Fibroblast of peridontal ligament (primary cell): ENCODE results near the gene HPSE2.

Source experiments
- DNase-seq: peaks from one replicate; pipeline ENCODE4 v3.0.0-alpha.2; 2010; ENCODE audit errors: extremely low read depth

HPSE2 gene

DNA sequence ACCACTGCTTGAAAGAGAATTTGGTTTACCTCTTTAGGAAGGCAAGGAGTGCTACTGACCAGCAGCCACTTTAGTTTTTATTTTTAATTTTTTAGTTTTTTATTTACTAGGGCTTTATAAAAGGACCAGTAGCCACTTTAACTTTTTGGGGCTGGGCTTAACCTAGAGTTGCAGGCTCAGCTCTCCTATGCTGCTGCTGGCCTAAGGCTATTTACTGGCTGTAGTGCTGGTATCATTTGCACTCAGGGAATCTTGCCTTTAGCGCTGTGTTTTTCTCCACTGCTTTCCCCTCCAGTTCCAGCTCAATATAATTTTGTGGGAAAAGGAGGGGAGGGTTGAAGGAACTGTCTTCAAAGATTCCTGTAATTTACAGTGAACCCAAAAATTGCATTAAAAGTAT lies 802.3 kb downstream of the HPSE2 start:
- DNase-seq = no peak

DNA sequence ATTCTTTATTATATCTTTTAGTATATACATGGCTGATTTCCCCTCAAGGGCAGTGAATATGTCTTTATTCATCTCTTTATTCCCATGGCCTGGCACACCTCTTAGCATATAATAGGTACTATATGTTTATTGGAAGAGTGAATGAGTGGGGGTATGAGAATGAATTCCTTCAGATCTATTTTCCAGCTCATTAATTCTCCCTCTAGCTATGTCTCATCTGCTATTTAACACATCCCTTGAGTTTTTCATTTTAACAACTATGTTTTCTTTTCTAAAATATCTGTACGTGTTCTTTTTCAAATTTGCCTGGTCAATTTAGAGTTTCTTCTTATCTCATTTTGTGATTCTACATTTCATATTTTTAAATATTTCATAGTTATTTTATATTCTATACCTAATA lies 803.3 kb downstream of the HPSE2 start:
- DNase-seq = no peak

GRCh38 chr10:98431016-98431415 lies 804.6 kb downstream of the HPSE2 start:
- no peak for DNase-seq

DNA sequence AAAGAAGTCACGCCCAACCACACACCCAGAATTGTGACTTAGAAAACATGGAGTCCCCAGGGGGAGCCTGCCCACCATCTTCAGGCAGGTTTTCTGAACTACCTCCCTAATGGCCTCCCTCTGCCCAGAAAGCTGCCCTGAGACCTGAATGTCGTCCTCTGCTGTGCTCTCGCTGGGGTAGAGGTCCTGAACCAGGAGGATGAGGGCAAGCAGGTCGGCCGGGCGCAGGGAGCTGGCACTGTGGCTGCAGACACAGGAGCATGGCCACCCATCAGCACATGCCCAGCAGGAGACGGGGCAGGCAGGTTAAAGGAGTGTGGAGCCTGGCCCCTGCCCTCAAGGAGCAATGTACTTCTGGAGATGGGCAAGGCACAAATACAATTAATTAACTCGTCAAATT lies 805.2 kb downstream of the HPSE2 start:
- DNase-seq = no peak

DNA sequence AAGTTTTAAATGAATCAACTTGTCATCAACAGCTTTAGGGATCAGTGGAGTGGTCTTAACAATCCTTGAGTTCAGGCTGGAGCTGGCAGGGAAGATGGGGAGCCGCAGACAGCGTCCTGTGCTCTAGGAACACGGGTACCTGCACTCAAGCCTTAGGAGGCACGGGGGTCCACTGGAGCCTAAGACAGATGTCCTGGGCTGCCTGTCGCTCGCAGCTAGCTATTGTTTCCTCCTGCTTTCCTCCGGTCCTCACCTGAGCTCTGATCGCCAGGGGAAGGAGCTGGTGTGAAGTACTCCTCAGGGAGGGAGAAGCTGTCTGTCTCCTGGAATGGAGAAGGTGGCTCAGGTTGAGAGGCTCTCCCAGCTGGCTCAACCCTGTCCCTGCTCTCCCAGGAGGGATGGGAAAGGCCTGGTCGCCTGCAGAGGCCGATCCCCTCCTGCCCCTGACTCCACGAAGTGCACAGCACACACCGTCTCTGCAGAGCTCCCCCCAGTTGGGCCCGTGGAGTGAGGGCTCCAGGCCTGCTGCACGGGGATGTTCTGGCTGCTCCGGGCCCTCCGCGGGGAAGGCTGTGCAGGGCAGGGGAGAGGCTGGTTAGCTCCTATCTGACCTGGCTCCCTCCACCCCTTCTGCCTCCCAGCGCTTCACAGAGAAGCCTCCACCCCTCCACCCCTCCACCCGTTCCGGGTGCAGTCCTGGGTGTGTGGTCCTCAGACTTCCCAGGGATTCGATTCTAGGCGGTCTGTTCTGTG lies 806.2 kb downstream of the HPSE2 start:
- DNase-seq = no peak

- no peak for DNase-seq
These were observed 808.6 kb downstream of the HPSE2 start for GRCh38 chr10:98427011-98427515.

- peak; percentile 22 for DNase-seq
These were observed 809.9 kb downstream of the HPSE2 start for GRCh38 chr10:98425511-98426352.

- no peak for DNase-seq
These were observed 811.1 kb downstream of the HPSE2 start for GRCh38 chr10:98424295-98425254.

- DNase-seq = no peak
These were observed 811.9 kb downstream of the HPSE2 start for GRCh38 chr10:98423691-98424120.

- no peak for DNase-seq
These were observed 813.5 kb downstream of the HPSE2 start for GRCh38 chr10:98422182-98422581.

DNA sequence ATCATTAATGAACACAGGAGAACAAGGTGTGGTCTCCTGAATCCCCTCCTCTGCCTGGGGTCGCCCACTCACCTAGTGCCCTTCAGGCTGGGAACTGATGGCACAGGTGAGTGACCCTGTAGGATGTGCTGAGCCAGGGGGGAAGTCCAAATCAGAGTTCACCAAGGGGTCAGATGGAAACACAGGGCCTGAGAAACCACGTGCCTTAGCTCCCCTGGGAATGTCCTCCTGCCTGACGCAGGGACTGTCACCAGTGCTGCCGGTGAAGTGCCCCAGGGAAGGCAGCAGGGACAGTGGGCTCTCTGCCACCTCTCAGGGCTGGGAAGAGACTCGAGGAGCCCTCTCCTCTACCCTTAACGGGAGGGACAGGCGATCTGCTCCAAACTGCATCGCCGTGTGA lies 814.9 kb downstream of the HPSE2 start:
- no peak for DNase-seq

DNA sequence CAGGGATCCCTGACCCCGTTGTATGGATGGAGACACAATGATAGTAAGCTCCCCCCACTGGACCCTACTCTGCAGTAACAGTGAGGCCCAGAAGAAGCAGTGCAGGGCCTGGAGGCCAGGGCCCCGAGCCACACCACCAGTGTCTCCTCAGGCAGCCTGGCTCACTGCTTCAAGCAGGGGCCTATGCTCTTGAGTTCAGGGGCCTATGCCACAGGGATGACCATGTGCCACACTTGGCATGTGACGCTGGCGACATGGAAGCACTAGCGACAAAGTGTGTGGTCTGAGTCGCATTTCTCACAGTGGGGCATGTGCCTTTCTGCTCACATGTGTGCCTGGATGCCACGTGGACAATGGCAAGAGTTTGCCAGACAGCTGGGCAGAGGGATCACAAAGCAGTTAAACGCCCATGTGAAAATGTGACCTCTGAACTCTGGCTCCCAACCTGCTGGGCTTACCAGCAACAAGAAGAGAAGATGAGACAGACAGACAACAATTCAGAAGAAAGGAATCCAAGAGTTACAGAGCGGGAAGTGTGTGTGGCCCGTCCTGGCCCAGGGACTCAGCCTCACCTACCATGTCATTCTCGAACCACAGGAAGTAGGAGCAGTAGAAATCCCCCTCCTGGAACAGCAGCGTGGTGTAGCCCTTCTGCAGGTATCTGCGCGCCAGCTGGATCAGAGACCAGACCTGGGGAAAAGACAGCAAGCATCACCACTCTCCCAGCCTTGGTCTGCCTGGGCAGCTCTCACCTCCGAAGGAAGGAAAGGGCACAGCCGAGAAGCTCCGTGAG lies 816.0 kb downstream of the HPSE2 start:
- DNase-seq = no peak

DNA sequence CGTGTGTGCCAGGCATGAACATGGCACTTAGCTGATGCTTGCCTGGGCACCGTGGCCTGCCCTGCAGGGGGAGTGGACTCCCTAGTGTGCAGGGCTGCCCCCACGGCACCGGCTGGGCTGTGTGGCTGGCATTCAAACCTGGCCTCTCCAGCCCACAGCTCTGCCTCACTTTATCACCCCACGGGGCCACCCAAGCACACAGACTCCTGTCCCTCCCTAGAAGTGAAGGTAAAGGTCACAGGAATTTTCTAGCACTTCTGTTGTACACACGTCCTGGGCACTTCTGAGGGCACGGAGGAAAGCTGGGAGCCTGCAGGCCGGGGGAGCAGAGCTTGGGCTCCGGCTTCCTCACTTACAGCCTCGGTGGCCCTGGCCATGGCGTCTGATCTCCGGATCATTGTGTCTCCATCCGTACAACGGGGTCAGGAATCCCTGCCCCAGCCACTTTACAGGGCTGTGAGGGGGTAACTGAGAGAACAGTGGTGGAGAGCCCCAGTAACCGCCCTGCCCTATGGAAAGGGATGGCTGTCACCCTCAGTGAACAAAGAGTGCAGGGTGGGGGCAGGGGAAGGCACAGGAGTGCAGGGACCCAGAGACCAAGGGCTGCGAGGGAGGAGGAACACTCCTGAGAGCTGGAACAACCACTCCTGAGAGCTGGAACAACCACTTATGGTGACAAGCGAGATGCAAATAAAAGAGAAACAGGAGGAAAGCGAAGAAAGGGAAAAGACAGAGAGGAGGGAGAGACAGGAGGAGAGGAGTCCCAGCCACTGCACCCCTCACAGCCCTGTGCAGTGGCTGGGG lies 816.8 kb downstream of the HPSE2 start:
- DNase-seq = no peak

DNA sequence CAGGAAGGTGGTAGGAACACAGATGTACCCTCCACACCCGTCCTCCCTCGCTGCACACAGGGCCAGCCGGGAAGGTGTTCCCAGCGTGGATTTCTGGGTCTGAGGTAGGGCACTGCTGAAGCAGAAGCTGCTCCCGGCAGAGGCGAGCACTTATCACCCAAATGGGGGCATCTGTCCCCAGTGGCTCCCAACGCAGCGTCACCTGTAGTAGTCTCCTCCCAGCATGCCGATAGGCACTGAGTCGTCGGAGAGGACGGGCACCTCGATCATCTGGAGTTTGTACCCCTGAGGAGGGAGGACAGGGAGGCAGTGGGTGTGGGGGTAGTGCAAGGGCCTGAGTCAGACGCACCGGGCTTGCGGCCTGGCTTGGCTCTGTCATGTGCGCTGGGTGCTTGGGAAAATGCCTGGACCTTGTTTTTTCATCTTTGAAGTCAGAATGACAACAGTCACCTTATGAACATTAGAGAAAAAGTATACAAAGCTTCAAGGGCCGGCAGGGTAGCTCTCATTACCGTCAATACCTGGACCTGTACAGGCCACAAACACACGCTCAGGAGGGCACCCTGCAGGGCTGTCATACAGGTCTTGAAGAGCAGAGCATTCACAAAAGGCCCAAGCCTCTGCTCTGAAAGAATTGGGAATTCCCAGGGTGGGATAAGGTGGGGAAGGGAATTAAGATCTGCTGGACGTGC lies 817.5 kb downstream of the HPSE2 start:
- DNase-seq = no peak

- no peak for DNase-seq
These were observed 818.1 kb downstream of the HPSE2 start for GRCh38 chr10:98417481-98417959.

DNA sequence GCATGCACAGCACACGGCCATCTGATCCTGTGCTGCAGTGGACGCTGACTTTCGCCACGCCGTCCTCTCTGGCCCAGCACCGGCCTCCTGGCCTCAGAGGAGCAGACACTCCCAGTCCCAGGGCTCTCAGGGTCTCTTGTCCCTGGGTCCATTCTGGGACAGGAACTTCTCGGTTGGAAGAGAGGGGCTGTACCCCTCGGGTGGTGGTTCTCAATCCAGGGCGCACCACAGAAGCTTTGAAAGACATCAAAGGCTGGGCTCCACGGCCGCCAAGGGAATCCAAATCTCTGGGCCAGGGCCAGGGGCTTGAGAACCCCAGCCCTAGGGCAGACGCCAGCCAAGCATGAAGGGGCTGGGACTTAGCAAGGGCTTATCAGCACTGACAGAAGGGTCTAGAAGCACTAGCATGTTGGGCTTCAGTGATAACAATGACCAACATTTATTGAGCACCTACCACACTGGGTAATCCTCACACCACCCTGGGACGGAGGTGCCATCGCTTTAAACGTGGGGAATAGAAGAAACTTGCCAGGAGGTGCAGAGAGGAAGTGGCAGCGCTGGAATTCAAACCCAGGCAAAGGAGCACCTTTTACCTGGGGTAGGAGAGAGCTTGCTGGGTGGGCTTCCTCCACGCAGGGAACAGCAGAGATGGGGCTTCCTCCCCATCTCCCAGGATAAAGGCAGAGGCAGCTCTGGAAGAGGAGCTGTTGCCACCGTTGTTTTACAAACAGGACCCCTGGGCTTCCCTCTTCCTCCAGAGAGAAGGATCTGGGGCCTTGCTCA lies 818.9 kb downstream of the HPSE2 start:
- no peak for DNase-seq

DNA sequence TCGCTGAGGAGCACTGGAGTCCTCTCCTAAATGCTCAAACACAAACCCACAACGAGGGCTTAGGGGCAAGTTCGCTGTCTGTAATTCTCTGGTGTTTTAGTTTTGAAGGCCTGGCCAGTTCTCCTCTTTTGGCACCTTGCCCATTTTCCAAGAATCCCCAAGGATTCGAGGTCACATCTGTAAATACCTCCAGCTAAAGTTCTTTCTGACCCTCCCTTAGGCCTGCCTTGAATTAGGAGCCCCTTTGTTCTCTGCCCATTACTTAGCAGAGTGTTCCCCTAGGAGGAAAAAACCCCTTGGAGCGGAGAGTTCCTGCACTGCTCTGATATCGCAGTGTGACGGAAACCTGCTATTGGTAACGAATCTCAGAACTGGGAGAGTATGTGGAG lies 819.9 kb downstream of the HPSE2 start:
- DNase-seq = peak; percentile 18

DNA sequence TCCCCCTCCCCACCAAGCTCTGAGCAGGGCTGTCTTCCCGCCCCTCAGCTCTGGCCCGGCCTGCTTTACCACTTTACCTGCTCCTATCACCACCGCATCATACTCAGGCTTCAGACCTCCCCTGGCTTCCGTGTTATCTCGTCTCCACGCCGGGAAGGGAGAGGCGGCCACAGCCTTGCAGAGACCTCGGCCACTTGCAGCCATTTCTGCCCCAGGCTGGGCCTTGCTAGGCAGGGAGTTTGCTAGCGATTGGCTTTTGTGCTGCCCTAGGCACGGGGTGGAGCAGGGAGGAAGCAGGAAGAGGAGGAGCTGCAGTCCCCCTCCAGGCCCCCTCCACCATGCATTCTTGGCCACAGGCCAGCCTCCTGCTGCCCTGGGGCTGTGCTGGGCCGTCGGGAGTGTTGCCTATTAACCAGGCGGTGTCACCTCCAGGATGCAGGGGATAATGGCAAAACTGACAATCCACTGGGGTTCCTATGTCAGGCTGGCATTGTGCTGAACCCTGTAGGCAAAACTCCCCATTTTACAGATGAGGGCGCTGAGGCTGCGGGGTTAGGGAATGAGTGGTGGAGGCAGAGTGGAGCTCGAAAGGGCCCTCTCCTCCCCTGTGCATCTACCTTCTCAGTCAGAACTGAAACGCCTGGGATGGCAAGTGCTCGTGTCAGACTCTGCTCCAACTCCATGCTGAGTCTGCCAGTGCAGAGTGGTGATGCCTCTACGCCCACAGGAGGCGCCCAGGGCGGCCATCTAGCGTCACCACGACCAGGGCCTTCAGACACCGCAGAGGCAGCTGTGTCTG lies 820.5 kb downstream of the HPSE2 start, which contains the start of gene PYROXD2:
TSS of gene PYROXD2 (minus strand) at position 251 of the 799 bp plus-strand sequence. CDS start at position 204, 47 bp downstream.
- peak; percentile 75 for DNase-seq
